Pancreas (tissue), 10 donors: ENCODE results near the gene TRAPPC3L. TPM values are rescaled to one million over a fixed set of nuclear protein-coding genes. Genes with fewer than 3 reads are reported as not detected.

Source experiments
- ATAC-seq, 4 donors: fragments of 200-7000 bp; cut with Tn5 transposase; one replicate each; pipeline versions ENCODE4 v1.8.0 to v1.9.1; 2020; ENCODE audit warnings: mild to moderate bottlenecking in 4 of 4, moderate library complexity in 4 of 4
- DNase-seq, 6 donors: peaks; one replicate each; pipeline ENCODE4 v3.0.0-alpha.2; 2020
- FAIRE-seq: peaks from 2 replicates; lab custom pipeline; 2012; peaks lifted over from hg19 to GRCh38; lab: Jason Lieb, UNC
- H3K27ac ChIP-seq, 4 donors: fragments of 200-600 bp; sonication (generic); 1 replicate in 3 of 4; 2 replicates in 1 of 4; pipeline versions ENCODE4 v1.5.0 to v1.8.0; 2020
- H3K27me3 ChIP-seq, 4 donors: fragments of 200-600 bp; one replicate each; pipeline ENCODE4 v1.8.0; 2021
- H3K36me3 ChIP-seq, 3 donors: fragments of 200-600 bp; sonication (generic) in 1 of 3; one replicate each; pipeline versions ENCODE4 v1.5.0 to v1.8.0; 2020 to 2021
- H3K4me1 ChIP-seq, 3 donors: fragments of 200-600 bp; one replicate each; pipeline ENCODE4 v1.8.0; 2021
- H3K4me3 ChIP-seq, 4 donors: fragments of 200-600 bp; sonication (generic) in 2 of 4; one replicate each; pipeline versions ENCODE4 v1.5.0 to v1.8.0; 2020 to 2021
- H3K9me3 ChIP-seq, 4 donors: fragments of 200-600 bp; one replicate each; pipeline ENCODE4 v1.8.0; 2021
- WGBS, 2 donors: extraction: QIAGEN DNeasy Blood & Tissue Kit; methylation state at CpG; one replicate each; pipeline ENCODE4 v1.1.7; 2013; 5-methylcytosine and 5-hydroxymethylcytosine counted together
- intact Hi-C, 3 donors: fragments of 100-400 bp; cut with DNase I; formaldehyde crosslinking; loops; one replicate each; pipeline versions ENCODE4 v1.11.1 to v1.14.2; 2022
- polyA plus RNA-seq, 2 donors: library from polyadenylated mRNA; stranded (reverse); fragments of 200-250 nt; gene quantifications; one replicate each; pipeline ENCODE4 v1.2.3, GENCODE V29; 2013
- total RNA-seq, 6 donors: library from RNA; stranded (reverse); fragmentation: NEBNext Ultra II Directional in 4 of 6; extraction: Animal tissue kit (Norgen Biotek cat#: 25700) in 4 of 6; gene quantifications; one replicate each; pipeline versions ENCODE4 v1.2.1 to v1.2.4, GENCODE V29; 2021 to 2023
- TF ChIP-seq, protein P1 (sequence below), 4 donors: fragments of 200-600 bp; sonication (generic) in 3 of 4; IDR thresholded peaks; one replicate each; pipeline versions ENCODE4 v1.5.0 to v1.8.0; 2021; ENCODE audit warnings: antibody characterized with exemption in 4 of 4
- donor health status: healthy with polysubstance abuse.
- donor health status: DM: no; HTN: no; CAD: no; lungs with moderate emphysema.
- donor health status: DM: no; HTN: no; CAD: no.
- donor health status: control.
- donor health status: control.
- donor health status: Bipolar disorder and iron deficiency.
- donor health status: DM: yes; HTN: yes; CAD: no.
- donor health status: DM: no; HTN: no; CAD: no.
- donor health status: DM: no; HTN: no; CAD: no.
- donor health status: DM: yes; HTN: yes; CAD: no.

TRAPPC3L gene
- total and polyA plus RNA-seq, 8 donors: 0.12 TPM; not detected in 7

- ATAC-seq (no peak), DNase-seq (no peak), FAIRE-seq (no peak)
- Histone ChIP-seq H3K4me3 (no peak overlapping the region), H3K9me3 (no peaks in the 10 kb centered on the region), H3K4me1 (no peaks in the 10 kb centered on the region), H3K27ac (no peak overlapping the region), H3K27me3 (no peaks in the 10 kb centered on the region), H3K36me3 (no peaks in the 10 kb centered on the region)
- intact Hi-C loops: loop anchor here in 1 of 3 donors (10.0 kb wide), 1 partner anchor 253 kb away; the partner anchor contains the start of gene TSPYL1
- TF ChIP-seq, protein P1, sequence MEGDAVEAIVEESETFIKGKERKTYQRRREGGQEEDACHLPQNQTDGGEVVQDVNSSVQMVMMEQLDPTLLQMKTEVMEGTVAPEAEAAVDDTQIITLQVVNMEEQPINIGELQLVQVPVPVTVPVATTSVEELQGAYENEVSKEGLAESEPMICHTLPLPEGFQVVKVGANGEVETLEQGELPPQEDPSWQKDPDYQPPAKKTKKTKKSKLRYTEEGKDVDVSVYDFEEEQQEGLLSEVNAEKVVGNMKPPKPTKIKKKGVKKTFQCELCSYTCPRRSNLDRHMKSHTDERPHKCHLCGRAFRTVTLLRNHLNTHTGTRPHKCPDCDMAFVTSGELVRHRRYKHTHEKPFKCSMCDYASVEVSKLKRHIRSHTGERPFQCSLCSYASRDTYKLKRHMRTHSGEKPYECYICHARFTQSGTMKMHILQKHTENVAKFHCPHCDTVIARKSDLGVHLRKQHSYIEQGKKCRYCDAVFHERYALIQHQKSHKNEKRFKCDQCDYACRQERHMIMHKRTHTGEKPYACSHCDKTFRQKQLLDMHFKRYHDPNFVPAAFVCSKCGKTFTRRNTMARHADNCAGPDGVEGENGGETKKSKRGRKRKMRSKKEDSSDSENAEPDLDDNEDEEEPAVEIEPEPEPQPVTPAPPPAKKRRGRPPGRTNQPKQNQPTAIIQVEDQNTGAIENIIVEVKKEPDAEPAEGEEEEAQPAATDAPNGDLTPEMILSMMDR (IDR thresholded peaks at IDR 0.05): no peak
- WGBS, 2 donors: 81 to 82% methylated on average over 1 of the region's 1 CpG
Observed at GRCh38 chr6:116528133-116528532, 17.4 kb downstream of the TRAPPC3L start.

DNA sequence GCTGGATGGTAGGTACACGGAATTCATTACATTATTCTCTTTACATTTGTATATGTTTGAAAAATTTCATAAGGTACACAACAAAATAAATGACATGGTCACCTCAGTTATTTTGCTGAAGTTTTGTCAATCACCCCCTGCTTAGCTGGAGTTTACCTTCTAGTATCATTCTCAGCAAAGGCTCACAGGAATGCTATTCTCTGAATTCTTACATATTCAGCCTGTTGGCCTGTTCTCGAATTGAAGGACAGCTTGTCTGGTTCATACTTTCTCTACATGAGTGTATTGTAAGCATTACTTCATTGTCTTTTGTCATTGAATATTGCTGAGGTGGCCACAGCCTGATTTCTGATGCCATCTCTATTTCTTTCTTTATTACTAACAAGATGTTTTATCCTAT lies 21.2 kb downstream of the TRAPPC3L start:
- H3K4me1 ChIP-seq: no peaks in the 10 kb centered on the region
- intact Hi-C loops: loop anchor here in 1 of 3 donors (10.0 kb wide), 1 partner anchor 249 kb away; the partner anchor contains the start of gene TSPYL1
- no peak for ATAC-seq
- H3K36me3 ChIP-seq: no peaks in the 10 kb centered on the region
- no peak overlapping the region for H3K27ac ChIP-seq
- DNase-seq: no peak
- TF ChIP-seq, protein P1 (IDR thresholded peaks at IDR 0.05): no peak
- H3K4me3 ChIP-seq: no peak overlapping the region
- no peaks in the 10 kb centered on the region for H3K9me3 ChIP-seq
- FAIRE-seq: no peak
- no peaks in the 10 kb centered on the region for H3K27me3 ChIP-seq
- WGBS, 2 donors: 76 to 81% methylated on average over 2 of the region's 2 CpGs

- WGBS, 2 donors: 75 to 88% methylated on average over 2 of the region's 2 CpGs
- ATAC-seq (no peak), DNase-seq (no peak), FAIRE-seq (no peak)
- no peak overlapping the region for H3K27ac ChIP-seq
- H3K4me1 ChIP-seq: no peaks in the 10 kb centered on the region
- no peaks in the 10 kb centered on the region for H3K27me3 ChIP-seq
- no peak overlapping the region for H3K4me3 ChIP-seq
- intact Hi-C loops: loop anchor here in 1 of 3 donors (10.0 kb wide), 1 partner anchor 248 kb away; the partner anchor contains the start of gene TSPYL1
- no peaks in the 10 kb centered on the region for H3K36me3 ChIP-seq
- H3K9me3 ChIP-seq: no peaks in the 10 kb centered on the region
- TF ChIP-seq, protein P1 (IDR thresholded peaks at IDR 0.05): no peak
Observed at GRCh38 chr6:116522896-116523295, 22.6 kb downstream of the TRAPPC3L start.

DNA sequence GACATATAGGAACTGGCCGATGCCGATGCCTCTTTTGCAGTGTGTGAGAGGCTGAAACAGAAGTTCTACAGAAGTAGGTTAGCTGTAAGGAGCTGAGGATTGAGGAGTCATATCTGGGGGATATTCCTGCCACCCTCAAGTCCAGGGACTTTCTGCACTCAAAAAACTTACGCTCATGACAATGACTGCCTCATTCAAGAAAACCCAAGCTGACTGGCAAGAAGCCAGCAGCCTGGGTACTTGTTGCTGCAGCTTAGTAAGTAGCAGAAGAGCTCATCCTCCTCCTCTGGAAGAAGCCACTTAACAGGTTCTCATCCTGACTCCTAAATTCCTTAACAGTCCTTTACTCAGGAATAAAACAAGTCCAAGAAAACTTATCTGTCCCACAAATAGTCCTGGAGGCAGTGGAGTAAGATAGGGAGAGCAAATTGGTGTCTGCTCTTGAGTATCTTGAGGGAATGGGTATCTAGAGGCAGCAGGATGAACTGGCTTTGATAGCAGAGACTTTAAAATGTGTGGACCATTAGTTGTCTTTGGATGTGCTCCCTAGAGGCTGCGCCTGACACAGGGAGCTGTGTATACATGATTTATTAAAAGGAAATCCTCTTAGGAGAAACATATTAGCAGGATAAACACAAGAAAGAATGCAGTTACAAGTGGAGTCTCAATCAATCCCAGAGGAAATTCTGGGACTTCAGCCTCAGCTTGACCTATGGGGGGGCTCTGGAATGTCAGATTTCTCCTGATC lies 26.7 kb downstream of the TRAPPC3L start:
- WGBS, 2 donors: 84 to 88% methylated on average over 4 of the region's 4 CpGs
- intact Hi-C loops: no loop called here
- H3K36me3 ChIP-seq: no peaks in the 10 kb centered on the region
- no peaks in the 10 kb centered on the region for H3K4me1 ChIP-seq
- no peaks in the 10 kb centered on the region for H3K27me3 ChIP-seq
- ATAC-seq (no peak), FAIRE-seq (no peak), DNase-seq (no peak)
- TF ChIP-seq, protein P1 (IDR thresholded peaks at IDR 0.05): no peak
- H3K4me3 ChIP-seq: no peak overlapping the region
- no peak overlapping the region for H3K27ac ChIP-seq
- no peaks in the 10 kb centered on the region for H3K9me3 ChIP-seq

DNA sequence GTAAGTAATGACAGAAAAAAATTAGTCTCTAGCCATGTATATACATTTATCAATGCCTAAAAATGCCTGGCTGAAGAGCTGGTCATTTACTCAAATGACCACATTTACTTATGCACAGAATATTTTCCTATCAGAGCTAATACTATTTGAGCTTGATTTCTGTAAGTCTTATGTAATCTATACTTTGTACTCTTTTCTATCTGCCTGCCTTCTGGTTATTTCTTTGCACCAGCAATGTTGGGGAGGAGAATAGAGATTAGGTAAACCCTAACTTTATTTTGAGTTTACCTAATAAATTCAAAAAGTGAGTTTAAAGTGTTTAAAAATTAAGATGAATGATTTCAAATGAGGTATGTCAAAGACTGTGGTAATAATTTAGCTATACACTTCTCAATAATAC lies 30.3 kb downstream of the TRAPPC3L start:
- no peak overlapping the region for H3K4me3 ChIP-seq
- H3K27ac ChIP-seq: no peak overlapping the region
- H3K4me1 ChIP-seq: no peaks in the 10 kb centered on the region
- no peak for FAIRE-seq
- H3K9me3 ChIP-seq: no peaks in the 10 kb centered on the region
- no peaks in the 10 kb centered on the region for H3K27me3 ChIP-seq
- no peak for ATAC-seq
- DNase-seq: no peak
- H3K36me3 ChIP-seq: no peaks in the 10 kb centered on the region
- TF ChIP-seq, protein P1 (IDR thresholded peaks at IDR 0.05): no peak
- intact Hi-C loops: no loop called here
